SK-N-MC (cell line): ENCODE data around the gene PSORS1C1.
"Not testable (repeated sequence)": the region's sequence is repeated elsewhere in the genome, so short reads cannot be mapped to it uniquely, and the experiment has no call there.

Experiments
- EZH2 ChIP-seq: fragments of 200-600 bp; sonication (generic); IDR thresholded peaks from one replicate; pipeline ENCODE4 v1.6.1; 2017; ENCODE audit warnings: antibody characterized with exemption
- POLR2AphosphoS5 ChIP-seq: IDR thresholded peaks from 2 replicates; pipeline ENCODE4 v1.6.1; 2012; ENCODE audit warnings: mild to moderate bottlenecking, low read depth, low read length, borderline replicate concordance

- not testable (repeated sequence) for TF ChIP-seq POLR2AphosphoS5, EZH2
Observed at GRCh38 chr6:31164475-31165063, 50.0 kb downstream of the PSORS1C1 start.
